MM.1S (cell line): ENCODE data around the gene TNPO2.

ENCODE experiments used
- CTCF ChIP-seq: fragments of 300-600 bp; sonication (generic); IDR thresholded peaks from 2 replicates; pipeline ENCODE4 v1.5.1; 2016; ENCODE audit warnings: antibody characterized with exemption, low read length, mixed read lengths
- EZH2phosphoT487 ChIP-seq: fragments of 300-600 bp; sonication (generic); IDR thresholded peaks from 2 replicates; pipeline ENCODE4 v1.6.1; 2018; ENCODE audit warnings: antibody characterized with exemption, low read length

DNA sequence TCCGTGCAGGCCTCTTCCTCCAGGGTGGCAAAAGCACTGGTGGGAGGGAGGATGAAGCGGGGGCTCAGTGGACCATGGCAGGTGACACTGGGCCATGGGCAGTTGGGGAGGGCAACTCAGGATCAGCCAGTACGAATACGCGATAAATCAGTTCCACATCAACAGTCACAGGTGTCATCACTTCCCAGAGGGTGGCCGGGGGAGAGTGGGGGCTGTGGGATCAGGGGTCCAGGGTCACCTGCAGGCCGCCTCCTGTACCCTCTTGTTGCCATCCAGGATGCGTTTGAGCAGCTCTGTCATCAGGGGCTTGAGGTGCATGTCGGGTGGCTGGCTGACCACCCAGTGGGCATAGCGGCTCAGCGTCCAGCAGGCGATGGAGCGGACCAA, 17.4 kb downstream of the TNPO2 start:
- TF ChIP-seq EZH2phosphoT487: no peak
- TF ChIP-seq CTCF: no peak
